Activated CD8-positive, alpha-beta memory T cell treated with anti-CD3 and anti-CD28 coated beads, Interleukin-2, amount 50 U/mL, for 1 hour (primary cell): ENCODE results near the gene ABCC12.

Experiments
- DNase-seq: peaks from one replicate; pipeline ENCODE4 v3.0.0-alpha.2; 2020; ENCODE audit errors: extremely low read depth

The ABCC12 gene

GRCh38 chr16:48165961-48166578 is 10.3 kb upstream of the ABCC12 start:
- DNase-seq = no peak

- DNase-seq = no peak
Observed at GRCh38 chr16:48164907-48165715, 9.3 kb upstream of the ABCC12 start.

- DNase-seq = no peak
Observed at GRCh38 chr16:48162839-48163410, 7.1 kb upstream of the ABCC12 start.

- DNase-seq = no peak
Observed at GRCh38 chr16:48161906-48162305, 6.1 kb upstream of the ABCC12 start.

- DNase-seq = no peak
Observed at GRCh38 chr16:48160575-48160974, 4.8 kb upstream of the ABCC12 start.

- DNase-seq = no peak
Observed at GRCh38 chr16:48158296-48158695, 2.5 kb upstream of the ABCC12 start.

GRCh38 chr16:48157794-48158193 is 2.0 kb upstream of the ABCC12 start:
- no peak for DNase-seq

- no peak for DNase-seq
Observed at GRCh38 chr16:48157302-48157701, 1.5 kb upstream of the ABCC12 start.

- peak; percentile 27 for DNase-seq
Observed at GRCh38 chr16:48156790-48157209, 1.0 kb upstream of the ABCC12 start.

GRCh38 chr16:48153774-48154173 is 2.0 kb downstream of the ABCC12 start:
- DNase-seq = no peak

- no peak for DNase-seq
Observed at GRCh38 chr16:48152226-48152625, 3.6 kb downstream of the ABCC12 start.

GRCh38 chr16:48150707-48151106 is 5.1 kb downstream of the ABCC12 start:
- no peak for DNase-seq

GRCh38 chr16:48146710-48147109 is 9.1 kb downstream of the ABCC12 start:
- DNase-seq = no peak

GRCh38 chr16:48146131-48146530 is 9.7 kb downstream of the ABCC12 start:
- DNase-seq = no peak

GRCh38 chr16:48143812-48144368 is 11.9 kb downstream of the ABCC12 start:
- DNase-seq = no peak

- no peak for DNase-seq
Observed at GRCh38 chr16:48140821-48141220, 15.0 kb downstream of the ABCC12 start.

- DNase-seq = no peak
Observed at GRCh38 chr16:48139517-48139916, 16.3 kb downstream of the ABCC12 start.

- DNase-seq = no peak
Observed at GRCh38 chr16:48138543-48138942, 17.2 kb downstream of the ABCC12 start.

- DNase-seq = no peak
Observed at GRCh38 chr16:48137822-48138221, 18.0 kb downstream of the ABCC12 start.

- DNase-seq = no peak
Observed at GRCh38 chr16:48136547-48137360, 19.0 kb downstream of the ABCC12 start.

GRCh38 chr16:48133455-48134211 is 22.2 kb downstream of the ABCC12 start:
- no peak for DNase-seq
